ENCODE measurements around the gene CHRDL2. TPM values are rescaled to one million over a fixed set of nuclear protein-coding genes. Genes with fewer than 3 reads are reported as not detected.

The CHRDL2 gene, protein sequence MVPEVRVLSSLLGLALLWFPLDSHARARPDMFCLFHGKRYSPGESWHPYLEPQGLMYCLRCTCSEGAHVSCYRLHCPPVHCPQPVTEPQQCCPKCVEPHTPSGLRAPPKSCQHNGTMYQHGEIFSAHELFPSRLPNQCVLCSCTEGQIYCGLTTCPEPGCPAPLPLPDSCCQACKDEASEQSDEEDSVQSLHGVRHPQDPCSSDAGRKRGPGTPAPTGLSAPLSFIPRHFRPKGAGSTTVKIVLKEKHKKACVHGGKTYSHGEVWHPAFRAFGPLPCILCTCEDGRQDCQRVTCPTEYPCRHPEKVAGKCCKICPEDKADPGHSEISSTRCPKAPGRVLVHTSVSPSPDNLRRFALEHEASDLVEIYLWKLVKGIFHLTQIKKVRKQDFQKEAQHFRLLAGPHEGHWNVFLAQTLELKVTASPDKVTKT
- 10 to 100 TPM in 1 of 4 donors, 1 to 10 TPM in 2, not detected in 1; 1.5 to 13.6 (median 1.7) TPM for total RNA-seq

DNA sequence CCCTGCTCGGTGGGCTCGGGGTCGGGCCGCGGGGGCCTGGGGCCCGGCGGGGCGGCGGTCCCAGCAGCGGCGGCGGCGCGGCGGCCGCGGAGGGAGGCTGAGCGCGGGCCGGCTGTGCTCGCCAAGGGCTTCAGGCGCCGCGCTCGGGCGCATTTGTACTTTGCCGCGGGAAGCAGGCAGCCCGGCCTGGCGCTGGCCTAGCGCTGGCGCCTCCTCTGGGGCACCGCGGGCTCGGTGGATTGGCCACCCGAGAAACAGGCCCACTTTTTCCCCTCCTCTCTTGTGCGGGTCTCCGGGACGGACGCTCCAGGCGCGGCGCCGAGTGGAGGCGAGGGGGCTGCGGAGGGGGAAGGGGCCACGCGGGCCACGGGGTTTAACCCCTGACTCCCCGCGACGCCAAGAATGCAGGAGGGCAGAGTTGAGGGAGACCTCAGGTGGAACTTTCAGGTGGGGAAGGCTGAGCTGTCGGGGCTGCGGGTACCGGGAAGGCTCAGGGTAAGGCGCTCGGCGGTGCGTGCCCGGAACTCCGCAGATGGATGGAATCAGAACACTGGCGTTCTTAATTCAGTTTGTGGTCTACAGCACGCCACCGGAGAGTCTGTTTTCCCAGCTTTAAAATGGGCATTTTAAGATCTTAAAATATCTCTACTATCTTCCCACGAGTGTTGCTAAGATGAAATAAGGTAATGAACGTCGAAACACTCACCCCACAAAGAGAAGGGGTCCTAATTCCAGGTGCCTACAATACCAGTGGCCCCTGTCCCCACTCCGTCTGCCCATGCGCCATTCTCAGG lies at the start of gene CHRDL2:
TSS of gene CHRDL2 (minus strand) at position 126 of the 794 bp plus-strand sequence. CDS start 538 bp downstream, outside the sequence.
- TF ChIP-seq POLR2A (IDR thresholded peaks at IDR 0.05): no peak
- TF ChIP-seq EP300 (IDR thresholded peaks at IDR 0.05): no peak
- H3K27me3 ChIP-seq: peaks cover 40% of the 10 kb centered on the region
- peak within 1 kb of the TSS in 1 of 2 donors; percentile 47 for H3K4me3 ChIP-seq
- no peak within 1 kb of the TSS for H3K27ac ChIP-seq
- no peaks in the 10 kb centered on the region for H3K9me3 ChIP-seq
- peaks cover 0 to 23% (median under 1%) of the 10 kb centered on the region in 3 donors for H3K4me1 ChIP-seq
- ATAC-seq: peak; percentile 38
- WGBS, 2 donors (ENCODE audit: low coverage in 1 of 2): 60 to 66% methylated on average over 3 to 7 of the region's 69 CpGs
- no peaks in the 10 kb centered on the region for H3K36me3 ChIP-seq

DNA sequence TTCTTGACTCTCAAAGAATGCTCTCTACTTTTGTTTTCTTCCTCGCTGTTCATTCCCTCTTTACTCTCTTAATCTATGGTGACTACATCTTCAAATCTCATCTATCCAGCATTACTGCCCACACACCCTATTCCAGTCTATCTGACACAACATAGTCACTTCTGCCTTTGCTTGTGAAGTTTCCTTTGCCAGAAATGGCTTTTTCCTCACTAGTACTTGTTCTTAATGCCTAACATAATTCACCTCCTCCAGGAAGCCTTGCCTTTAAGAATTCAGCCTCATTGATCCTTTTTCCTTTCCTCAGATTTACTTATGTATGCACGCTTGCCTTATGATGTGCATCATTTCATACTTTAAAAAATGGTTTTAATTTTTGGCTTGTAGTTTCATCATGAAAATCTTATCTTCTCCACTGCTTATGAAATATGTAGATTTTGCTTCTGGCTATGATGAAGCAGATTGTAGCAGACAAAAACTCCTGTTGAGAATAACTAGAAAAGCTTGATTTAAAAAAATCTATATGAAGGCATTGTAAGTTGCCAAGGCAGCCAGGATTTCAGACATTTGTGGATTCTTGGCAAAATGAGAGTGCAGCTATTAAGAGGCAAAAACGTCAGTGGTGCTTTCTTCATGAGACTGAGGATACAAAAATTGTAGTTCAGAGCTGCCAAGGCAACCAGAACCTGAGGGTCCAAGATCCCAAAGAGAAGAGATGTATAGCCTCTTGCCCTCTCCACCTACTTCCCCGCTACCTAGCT lies 49.2 kb upstream of the CHRDL2 start:
- no peak for ATAC-seq

DNA sequence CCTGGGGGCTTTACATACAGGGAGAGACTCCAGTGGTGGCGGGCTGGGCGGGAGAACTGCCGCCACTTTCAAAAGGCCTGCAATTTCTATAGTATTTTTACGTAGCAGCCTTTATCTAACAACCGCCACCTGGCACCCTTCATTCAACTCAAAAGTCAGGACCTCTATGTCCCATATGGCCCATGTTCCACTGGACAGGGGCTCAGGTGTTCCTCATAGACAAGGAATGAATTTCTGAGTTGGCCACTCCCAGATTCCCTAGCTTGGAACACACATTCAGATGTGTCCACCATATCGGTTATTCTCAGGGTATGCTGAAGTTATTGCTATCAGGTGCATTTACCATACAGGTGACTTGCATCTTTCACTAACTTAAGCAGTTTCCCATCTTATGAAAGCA lies 47.4 kb upstream of the CHRDL2 start:
- H3K9me3 ChIP-seq: no peaks in the 10 kb centered on the region
- WGBS, 2 donors (ENCODE audit: low coverage in 1 of 2): 95% methylated on average over 3 to 6 of the region's 6 CpGs
- TF ChIP-seq EP300 (IDR thresholded peaks at IDR 0.05): no peak
- TF ChIP-seq, protein P1, sequence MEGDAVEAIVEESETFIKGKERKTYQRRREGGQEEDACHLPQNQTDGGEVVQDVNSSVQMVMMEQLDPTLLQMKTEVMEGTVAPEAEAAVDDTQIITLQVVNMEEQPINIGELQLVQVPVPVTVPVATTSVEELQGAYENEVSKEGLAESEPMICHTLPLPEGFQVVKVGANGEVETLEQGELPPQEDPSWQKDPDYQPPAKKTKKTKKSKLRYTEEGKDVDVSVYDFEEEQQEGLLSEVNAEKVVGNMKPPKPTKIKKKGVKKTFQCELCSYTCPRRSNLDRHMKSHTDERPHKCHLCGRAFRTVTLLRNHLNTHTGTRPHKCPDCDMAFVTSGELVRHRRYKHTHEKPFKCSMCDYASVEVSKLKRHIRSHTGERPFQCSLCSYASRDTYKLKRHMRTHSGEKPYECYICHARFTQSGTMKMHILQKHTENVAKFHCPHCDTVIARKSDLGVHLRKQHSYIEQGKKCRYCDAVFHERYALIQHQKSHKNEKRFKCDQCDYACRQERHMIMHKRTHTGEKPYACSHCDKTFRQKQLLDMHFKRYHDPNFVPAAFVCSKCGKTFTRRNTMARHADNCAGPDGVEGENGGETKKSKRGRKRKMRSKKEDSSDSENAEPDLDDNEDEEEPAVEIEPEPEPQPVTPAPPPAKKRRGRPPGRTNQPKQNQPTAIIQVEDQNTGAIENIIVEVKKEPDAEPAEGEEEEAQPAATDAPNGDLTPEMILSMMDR (IDR thresholded peaks at IDR 0.05): no peak
- peaks cover 3 to 79% (median 13%) of the 10 kb centered on the region in 3 donors for H3K4me1 ChIP-seq
- H3K4me3 ChIP-seq: no peak overlapping the region
- H3K36me3 ChIP-seq: no peaks in the 10 kb centered on the region
- H3K27me3 ChIP-seq: no peaks in the 10 kb centered on the region
- peak overlapping the region in 1 of 4 donors; percentile 18 for H3K27ac ChIP-seq
- no peak for ATAC-seq

More for the DNA sequence above, 49.2 kb upstream of the CHRDL2 start:
- H3K4me1 ChIP-seq: peaks cover 7 to 88% (median 16%) of the 10 kb centered on the region in 3 donors
- 79 to 93% methylated on average over 2 to 4 of the region's 4 CpGs for WGBS, 2 donors (ENCODE audit: low coverage in 1 of 2)
- H3K27me3 ChIP-seq: no peaks in the 10 kb centered on the region
- TF ChIP-seq POLR2AphosphoS5 (IDR thresholded peaks at IDR 0.05): no peak
- TF ChIP-seq EP300 (IDR thresholded peaks at IDR 0.05): no peak
- TF ChIP-seq, protein P1 (IDR thresholded peaks at IDR 0.05): no peak
- H3K9me3 ChIP-seq: no peaks in the 10 kb centered on the region
- H3K27ac ChIP-seq: no peak overlapping the region
- H3K4me3 ChIP-seq: no peak overlapping the region
- no peaks in the 10 kb centered on the region for H3K36me3 ChIP-seq

DNA sequence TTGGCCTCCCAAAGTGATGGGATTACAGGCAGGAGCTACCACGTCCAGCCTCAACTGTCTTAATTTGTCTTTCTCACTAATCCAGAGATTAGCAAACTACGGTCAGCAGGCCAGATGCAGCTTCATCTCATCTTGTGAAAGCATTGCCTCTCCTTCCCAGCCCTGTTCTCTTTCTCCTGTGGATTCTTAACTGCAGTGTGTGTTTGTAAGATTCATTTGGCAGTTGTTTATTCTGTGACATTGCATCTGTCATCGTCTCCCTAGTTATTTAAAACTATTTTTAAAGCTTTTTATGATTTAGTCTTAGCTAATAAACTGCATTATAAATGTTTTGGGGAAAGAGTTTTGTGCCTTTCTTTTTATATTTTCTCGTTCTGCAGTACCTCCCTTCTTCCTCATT lies 46.7 kb upstream of the CHRDL2 start:
- H3K9me3 ChIP-seq: no peaks in the 10 kb centered on the region
- TF ChIP-seq POLR2A (IDR thresholded peaks at IDR 0.05) (no peak), POLR2AphosphoS5 (IDR thresholded peaks at IDR 0.05) (no peak), EP300 (IDR thresholded peaks at IDR 0.05) (no peak)
- TF ChIP-seq, protein P1 (IDR thresholded peaks at IDR 0.05): no peak
- no peak for ATAC-seq
- H3K27ac ChIP-seq: peak overlapping the region in 1 of 4 donors; percentile 18
- peaks cover 3 to 79% (median 6%) of the 10 kb centered on the region in 3 donors for H3K4me1 ChIP-seq
- no peaks in the 10 kb centered on the region for H3K36me3 ChIP-seq
- 23 to 24% methylated on average over 4 of the region's 4 CpGs for WGBS, 2 donors (ENCODE audit: low coverage in 1 of 2)
- H3K27me3 ChIP-seq: no peaks in the 10 kb centered on the region
- H3K4me3 ChIP-seq: no peak overlapping the region

DNA sequence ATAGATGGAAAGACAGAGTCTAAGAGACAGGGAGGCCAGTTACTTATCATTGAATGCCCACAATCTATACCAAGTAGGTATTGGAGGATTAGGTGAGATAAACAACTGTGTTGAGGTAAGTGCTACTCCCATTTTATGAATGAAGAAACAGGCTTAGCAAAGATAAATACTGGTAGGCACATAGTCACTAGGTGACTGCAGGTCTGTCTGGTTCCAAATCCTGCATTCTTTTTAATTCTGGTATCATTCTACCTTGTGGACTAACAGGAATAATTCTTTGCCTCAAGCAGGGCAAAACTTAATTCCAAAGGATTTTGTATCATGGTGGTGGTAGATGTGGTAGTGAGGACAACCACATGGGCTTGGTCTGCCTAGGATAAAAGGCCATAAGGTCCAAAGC lies 45.8 kb upstream of the CHRDL2 start:
- Histone ChIP-seq H3K4me1 (peaks cover 3 to 76% (median 6%) of the 10 kb centered on the region in 3 donors), H3K27me3 (no peaks in the 10 kb centered on the region), H3K9me3 (no peaks in the 10 kb centered on the region), H3K36me3 (no peaks in the 10 kb centered on the region), H3K27ac (no peak overlapping the region), H3K4me3 (no peak overlapping the region)
- ATAC-seq: no peak
- no peak for TF ChIP-seq POLR2A (IDR thresholded peaks at IDR 0.05)
- TF ChIP-seq POLR2AphosphoS5 (IDR thresholded peaks at IDR 0.05): no peak
- TF ChIP-seq, protein P1 (IDR thresholded peaks at IDR 0.05): no peak
- TF ChIP-seq EP300 (IDR thresholded peaks at IDR 0.05): no peak
